Activated CD4-positive, CD25-positive, alpha-beta regulatory T cell treated with anti-CD3 and anti-CD28 coated beads, Interleukin-2, amount 50 U/mL, for 16 hours (primary cell): ENCODE measurements around the gene DHX15.
A peak's percentile ranks its signal among the peaks of the same experiment; 100 is the strongest.

Experiments used
- DNase-seq: peaks from one replicate; pipeline ENCODE4 v3.0.0-alpha.2; 2020; ENCODE audit warnings: low read depth, low spot score

The DHX15 gene

GRCh38 chr4:24488399-24489164 is 95.8 kb downstream of the DHX15 start:
- peak; percentile 21 for DNase-seq

- no peak for DNase-seq
These were observed 101.5 kb downstream of the DHX15 start for GRCh38 chr4:24482871-24483270.

- DNase-seq = no peak
These were observed 106.4 kb downstream of the DHX15 start for GRCh38 chr4:24477919-24478318.
